DMS79 treated with DMSO at 0.1 percent for 48 hours (cell line): ENCODE results near the gene PTPRO.

Source experiments
- DNase-seq: peaks from one replicate; lab custom pipeline; 2025; lab: John Stamatoyannopoulos, UW

The PTPRO gene

DNA sequence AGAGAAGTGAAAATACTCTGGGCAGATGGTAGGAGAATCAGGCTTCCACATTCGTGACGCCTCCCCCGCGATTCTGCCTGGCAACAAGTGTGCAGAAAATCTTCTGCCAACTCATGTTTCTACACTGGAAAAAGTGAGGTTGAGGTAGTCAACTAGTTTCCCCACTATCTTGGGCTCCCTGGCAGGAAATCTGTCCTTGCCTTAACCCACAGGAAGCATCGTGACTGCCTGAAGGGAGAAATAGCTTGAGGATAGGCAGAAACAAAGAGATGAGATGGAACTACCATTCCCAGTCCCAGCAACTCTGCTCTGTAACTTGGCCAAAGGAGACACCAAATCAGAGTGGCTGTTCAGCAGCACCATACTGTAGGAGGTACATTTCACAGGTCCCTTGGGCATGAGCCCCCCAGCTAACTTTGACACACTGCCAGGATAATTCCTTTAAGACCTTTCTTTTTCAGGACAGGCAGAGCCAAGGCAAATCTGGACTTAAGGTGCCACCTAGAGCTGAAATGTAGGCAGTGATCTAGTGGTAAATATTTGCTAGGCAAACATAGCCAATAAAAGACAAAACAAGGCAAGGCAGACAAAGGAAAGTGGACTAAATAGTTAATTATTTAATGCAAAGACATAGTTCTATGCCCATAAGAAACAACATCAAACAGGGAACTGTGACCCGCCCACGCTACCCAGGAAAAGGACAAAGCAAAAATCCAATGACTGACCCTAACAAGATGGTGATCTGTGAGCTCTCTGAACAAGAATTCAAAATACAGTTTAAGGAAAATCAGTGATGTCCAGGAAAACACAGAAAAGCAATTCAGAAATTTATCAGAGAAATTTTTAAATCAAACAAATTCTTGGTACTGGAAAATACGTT is 205.1 kb downstream of the PTPRO start:
- DNase-seq: no peak

- DNase-seq: no peak
Observed at GRCh38 chr12:15528666-15529065, 206.4 kb downstream of the PTPRO start.

DNA sequence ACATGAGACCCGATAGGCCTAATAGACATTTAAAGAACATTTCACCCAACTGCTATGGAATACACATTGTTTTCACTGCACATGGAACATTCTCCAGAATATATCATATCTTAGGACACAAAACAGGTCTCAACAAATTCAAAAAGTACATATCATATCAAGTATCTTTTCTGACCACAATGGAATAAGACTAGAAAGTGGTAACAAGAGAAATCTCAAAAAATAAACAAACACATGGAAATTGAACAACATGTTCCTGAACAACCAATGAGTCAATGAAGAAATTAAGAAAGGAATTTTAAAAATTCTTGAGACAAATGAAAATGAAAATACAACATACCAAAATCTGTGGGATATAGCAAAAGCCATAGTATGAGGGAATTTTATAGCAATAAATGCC is 208.1 kb downstream of the PTPRO start:
- no peak for DNase-seq

DNA sequence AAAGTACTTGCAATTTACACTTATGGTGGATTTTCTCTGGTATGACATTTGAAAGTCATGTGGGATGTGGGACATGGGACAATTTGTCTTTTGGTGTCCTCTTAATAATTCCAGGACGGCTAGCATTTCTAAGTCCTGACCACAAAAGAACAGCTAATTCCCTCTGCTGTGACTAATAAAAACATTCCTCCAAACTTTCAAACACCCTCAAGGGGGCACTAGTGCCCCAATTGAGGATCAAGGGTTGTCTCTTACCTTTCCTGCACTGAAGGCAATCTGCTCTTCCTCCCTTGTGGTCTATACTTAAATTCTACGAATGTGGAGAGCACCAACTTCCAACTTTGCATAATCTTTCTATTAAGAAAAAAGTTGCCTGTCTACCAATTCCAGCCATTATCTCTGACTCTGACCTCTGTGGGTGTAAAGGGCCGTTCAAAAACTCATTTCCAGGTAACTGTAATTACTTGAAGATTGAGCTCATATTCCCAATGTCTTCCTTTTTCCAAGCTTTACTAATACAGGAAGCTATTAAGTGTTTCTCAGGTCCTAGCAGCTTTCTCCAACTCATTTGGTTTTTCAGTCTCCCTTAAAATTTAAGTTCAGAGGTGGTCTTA is 210.2 kb downstream of the PTPRO start:
- DNase-seq: no peak

DNA sequence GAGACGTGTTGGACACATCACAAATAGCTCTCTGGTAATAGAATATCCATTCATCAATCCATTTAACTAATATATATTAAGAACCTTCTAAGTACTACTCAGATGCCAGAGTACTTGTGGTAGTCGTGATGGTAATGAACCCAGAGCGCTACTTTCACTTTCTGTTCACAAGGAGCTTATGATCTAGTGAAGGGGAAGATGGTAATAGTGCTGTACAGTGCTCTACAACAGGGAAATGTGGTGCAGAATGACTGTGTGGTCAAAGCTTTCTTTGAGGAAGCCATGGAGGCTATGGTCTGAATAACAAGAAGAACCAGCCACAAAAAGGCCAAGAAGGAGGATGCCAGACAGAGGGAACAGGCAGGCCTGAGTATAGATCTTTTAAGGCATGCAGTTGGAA is 212.0 kb downstream of the PTPRO start:
- no peak for DNase-seq

DNA sequence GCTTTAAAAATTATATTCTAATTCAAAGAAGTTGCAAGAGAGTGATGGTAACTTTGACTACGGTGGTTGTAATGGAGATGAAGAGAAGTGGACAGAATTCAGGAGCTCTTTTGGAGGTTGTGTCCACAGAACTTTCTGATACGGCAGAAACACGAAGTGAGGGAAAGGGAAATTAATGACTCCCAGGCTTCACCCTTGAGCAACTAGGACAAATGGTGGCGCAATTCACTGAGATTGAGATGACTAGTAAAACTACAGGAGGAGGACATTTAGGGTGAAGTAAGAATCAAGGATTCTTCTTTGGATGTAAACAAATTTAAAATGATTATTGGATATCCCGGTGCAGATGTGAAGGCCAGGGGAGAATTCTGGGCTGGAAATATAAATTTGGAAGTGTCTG is 212.6 kb downstream of the PTPRO start:
- no peak for DNase-seq

DNA sequence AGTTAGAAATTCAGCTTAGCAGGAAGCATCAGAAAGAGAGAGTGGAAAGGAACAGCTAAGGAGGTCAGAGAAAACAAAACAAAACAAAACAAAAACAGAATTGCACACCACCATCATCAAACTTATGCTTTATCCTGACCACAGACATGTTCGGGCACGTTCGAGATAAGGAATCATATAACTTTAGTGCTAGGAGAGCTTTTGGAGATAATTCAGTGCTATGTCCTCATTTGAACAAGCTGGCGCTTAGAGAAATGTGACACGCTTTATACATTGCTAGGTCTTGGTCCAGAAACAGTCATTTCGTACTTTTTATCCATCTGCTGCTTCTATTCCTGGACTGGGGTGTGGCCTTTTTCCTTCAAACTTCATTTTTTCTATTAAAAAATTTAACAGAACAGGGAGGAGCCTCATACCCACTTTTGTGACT is 213.1 kb downstream of the PTPRO start:
- no peak for DNase-seq

GRCh38 chr12:15536446-15536845 is 214.1 kb downstream of the PTPRO start:
- no peak for DNase-seq

DNA sequence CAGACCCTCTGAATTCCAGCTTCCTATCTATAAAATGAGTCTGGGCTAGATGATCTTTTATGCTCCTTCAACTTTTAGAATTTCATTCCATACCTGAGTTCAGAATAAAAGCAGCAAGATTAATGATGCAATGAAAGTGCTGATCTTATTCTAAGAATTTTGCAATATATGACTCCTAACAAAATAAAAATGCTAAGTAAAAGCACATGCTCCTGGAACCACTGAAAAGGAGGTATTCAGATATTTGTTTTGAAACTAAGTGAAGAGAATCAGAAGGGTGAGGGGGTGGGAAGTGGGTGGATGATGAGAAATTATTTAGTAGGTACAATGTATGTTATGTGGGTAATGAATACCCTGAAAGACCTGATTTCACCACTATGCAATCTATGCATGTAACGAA is 216.6 kb downstream of the PTPRO start:
- DNase-seq: no peak

DNA sequence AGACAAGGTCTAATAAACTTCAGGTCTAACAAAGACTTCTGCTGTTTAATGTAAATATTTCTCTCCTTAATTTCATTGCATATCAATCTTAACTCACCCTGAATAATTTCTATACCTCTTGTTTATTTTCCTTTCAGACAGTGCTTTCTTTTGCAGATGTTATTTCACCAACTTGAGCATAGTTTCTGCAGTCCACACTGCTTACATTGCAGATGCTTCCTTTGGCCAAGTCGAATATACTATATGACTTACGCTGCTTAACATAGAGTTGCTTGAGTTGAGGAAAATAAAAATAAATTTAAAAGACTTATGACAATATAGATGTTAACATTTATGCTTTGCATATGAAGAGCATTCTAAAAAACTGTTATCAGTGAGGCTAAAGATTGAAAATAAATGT is 217.7 kb downstream of the PTPRO start:
- no peak for DNase-seq

DNA sequence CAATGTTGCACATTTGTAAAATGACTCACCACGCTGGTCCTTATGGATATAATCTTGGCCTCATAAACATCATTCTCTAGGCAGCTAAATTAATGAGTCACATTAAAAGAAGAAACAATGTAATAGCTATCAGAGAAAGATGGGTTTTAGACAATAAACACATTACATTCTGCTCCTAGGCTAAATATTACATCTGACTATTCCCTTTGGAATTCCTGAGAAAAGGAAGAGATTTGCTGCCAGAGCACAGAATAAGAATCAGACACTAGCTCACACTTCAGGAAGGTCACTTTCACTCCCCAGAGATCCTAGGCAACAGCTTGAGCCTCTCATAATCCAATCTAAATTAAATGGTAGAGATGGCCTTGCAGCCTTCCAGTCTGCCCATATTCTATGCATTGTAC is 218.2 kb downstream of the PTPRO start:
- no peak for DNase-seq

- no peak for DNase-seq
Observed at GRCh38 chr12:15541996-15542631, 219.8 kb downstream of the PTPRO start.

GRCh38 chr12:15543347-15543746 is 221.0 kb downstream of the PTPRO start:
- no peak for DNase-seq

DNA sequence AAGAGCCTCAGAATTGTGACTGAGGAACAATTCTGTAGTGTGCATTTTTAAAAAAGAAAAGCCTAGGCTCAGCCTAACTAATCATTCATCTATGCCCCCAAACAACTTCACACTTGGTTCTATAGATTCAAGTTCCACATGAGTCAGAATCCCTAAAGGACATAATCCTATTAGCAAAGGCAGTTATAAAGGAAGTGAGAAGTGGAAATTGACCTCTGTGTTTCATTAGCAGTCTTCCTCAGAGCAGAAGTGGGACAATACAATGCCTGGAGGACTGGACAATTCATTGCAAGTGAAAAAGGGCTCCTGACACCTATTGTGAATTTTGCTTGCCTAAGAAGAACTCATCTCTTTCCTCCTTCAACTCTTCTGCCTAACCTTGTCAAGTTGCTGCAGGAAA is 222.3 kb downstream of the PTPRO start:
- DNase-seq: no peak

DNA sequence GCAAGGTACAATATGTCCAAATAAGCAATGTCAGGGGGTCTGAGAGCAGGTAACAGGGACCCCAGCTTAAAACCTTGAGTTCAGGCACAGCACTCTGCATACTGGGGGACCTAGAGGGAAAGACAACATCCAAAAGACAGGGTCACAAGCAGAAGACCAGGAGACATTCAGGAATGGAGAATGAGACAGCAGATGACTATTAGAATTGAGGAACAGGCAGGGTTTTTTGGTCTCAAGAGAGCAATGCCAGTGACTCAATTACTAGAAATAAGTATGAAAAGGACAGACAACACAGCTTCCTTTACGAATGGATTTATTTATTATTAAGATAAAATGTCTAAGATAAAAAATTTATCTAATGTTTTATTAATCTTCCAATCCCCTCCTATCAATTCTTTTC is 223.0 kb downstream of the PTPRO start:
- DNase-seq: no peak

DNA sequence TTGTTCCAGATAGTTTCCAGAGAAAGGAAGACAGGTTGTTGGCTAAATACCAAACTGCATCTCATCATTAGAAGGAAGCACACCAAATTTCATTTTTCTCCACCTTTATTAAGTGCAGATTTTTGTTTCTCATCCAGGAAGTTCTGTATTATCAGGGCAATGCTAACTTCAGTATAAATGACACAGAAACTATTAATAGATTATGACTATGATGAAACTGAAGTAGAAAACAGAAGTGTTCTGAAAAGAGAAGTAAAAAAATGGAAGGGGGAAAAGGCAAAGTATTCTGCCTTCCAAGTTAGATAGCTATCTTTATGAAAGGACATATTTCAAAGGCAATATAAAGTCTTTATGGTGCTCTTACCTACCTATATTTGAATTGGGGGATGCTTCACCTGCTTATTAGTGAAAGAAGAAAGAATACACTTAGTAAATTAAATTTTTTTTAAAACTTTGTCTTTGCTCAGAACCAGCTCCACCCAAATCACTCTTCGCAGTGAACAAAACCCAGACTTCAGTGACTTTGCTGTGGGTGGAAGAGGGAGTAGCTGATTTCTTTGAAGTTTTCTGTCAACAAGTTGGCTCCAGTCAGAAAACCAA is 223.9 kb downstream of the PTPRO start:
- no peak for DNase-seq

GRCh38 chr12:15547063-15547462 is 224.8 kb downstream of the PTPRO start:
- DNase-seq: no peak

DNA sequence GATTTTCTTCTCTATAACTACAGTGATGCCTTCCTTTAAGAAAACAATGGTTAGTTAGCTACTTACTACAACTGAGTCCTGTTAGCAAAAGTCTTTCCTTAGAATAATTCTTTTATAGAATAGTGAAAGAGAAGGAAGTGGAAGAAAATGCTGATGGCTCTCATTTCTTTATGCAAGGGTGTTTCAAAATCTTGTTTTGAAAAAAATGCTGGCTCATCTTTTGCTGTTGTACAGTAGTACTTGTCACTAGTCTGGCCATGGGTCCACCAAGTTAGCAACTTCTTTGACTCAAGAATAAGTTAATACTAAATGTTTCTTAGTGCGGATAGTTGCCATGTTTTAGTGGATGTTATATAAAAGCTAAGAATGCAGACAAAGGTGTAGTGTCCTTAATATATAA is 225.4 kb downstream of the PTPRO start:
- no peak for DNase-seq

DNA sequence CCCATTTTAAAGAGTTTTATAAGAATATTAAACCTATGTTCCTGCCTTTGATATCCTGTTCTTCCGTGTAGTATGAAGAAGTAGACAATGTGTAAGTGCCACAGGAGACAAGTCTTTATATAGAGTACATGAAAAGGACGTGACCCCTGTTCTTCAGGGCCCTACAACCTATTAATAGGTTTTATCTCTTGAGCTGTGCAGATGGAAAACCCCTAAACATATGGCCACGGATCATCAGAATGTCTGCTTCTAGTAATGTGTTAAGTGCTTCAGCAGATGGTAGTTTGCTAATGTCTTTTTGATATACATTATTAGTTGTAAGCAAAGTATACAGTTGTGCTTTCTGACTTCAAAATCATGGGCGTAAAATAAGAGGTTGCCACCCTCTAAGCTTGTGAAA is 228.5 kb downstream of the PTPRO start:
- DNase-seq: no peak

DNA sequence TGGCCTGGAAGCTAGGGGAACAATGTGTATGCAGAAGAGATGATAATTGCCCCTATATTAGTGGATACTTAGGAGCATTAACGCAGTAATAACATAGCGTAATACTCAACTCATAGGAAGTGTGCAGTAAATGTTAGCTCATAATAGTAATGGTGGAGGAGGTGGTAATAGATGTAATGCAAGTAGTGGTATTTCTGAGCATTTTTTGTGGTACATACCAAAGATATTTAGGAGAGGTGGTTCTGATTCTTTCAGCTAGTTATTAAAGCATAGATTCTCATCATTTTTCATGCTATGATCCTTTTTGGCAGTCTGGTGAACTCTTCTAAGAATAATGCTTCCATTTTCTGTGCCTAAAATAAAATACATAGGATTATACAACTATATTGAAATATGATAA is 233.1 kb downstream of the PTPRO start:
- DNase-seq: no peak

GRCh38 chr12:15556411-15557102 is 234.2 kb downstream of the PTPRO start:
- no peak for DNase-seq

DNA sequence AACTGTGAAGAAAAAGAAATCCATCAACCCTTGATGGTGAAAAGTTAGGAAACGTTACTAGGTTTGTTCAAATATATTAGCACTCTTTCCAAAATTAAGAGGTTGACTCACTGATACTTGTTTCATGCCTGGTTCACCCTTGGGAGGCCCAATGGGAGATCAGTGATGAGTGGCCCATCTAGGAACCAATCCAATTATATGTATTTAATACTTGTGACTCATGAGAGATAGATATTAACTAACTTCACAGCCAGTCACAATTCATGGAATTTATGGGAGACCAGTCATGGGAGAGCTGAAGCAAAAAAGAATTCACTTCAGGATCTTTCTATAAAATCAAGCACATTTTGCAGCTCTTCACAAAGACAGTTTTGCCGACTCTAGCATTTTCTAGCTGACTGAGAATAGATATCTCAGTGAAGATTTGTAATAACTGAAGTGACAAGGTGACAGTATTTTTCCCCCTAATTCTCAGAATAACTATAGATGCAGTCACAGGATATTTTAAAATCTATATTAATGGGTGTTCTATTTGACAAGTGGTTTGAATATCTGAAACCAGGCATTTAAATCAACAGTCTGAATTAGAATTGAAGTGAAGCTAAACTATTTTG is 236.7 kb downstream of the PTPRO start:
- DNase-seq: no peak
